Activated naive CD8-positive, alpha-beta T cell treated with anti-CD3 and anti-CD28 coated beads, Interleukin-2, amount 50 U/mL, for 24 hours (primary cell): Measurements from ENCODE around the gene LGALS7.
"Not testable (repeated sequence)": the region's sequence is repeated elsewhere in the genome, so short reads cannot be mapped to it uniquely, and the experiment has no call there.

ENCODE experiments used
- ATAC-seq: fragments of 150-1000 bp; cut with Tn5 transposase; one replicate; pipeline ENCODE4 v1.10.0; 2021
- DNase-seq: peaks from one replicate; pipeline ENCODE4 v3.0.0; 2021
- H3K27ac Mint-ChIP-seq: one replicate; pipeline ENCODE4 v1.8.0; 2021; ENCODE audit warnings: mild to moderate bottlenecking, mixed read lengths
- H3K27me3 Mint-ChIP-seq: one replicate; pipeline ENCODE4 v1.8.0; 2021; ENCODE audit warnings: mixed read lengths
- H3K36me3 Mint-ChIP-seq: one replicate; pipeline ENCODE4 v1.8.0; 2021; ENCODE audit warnings: low read depth, mixed read lengths
- H3K4me1 Mint-ChIP-seq: one replicate; pipeline ENCODE4 v1.8.0; 2021; ENCODE audit warnings: mixed read lengths
- H3K4me3 Mint-ChIP-seq: one replicate; pipeline ENCODE4 v1.8.0; 2021; ENCODE audit warnings: mild to moderate bottlenecking, moderate library complexity, mixed read lengths
- H3K9me3 Mint-ChIP-seq: one replicate; pipeline ENCODE4 v1.8.0; 2021; ENCODE audit warnings: mixed read lengths

The LGALS7 gene

DNA sequence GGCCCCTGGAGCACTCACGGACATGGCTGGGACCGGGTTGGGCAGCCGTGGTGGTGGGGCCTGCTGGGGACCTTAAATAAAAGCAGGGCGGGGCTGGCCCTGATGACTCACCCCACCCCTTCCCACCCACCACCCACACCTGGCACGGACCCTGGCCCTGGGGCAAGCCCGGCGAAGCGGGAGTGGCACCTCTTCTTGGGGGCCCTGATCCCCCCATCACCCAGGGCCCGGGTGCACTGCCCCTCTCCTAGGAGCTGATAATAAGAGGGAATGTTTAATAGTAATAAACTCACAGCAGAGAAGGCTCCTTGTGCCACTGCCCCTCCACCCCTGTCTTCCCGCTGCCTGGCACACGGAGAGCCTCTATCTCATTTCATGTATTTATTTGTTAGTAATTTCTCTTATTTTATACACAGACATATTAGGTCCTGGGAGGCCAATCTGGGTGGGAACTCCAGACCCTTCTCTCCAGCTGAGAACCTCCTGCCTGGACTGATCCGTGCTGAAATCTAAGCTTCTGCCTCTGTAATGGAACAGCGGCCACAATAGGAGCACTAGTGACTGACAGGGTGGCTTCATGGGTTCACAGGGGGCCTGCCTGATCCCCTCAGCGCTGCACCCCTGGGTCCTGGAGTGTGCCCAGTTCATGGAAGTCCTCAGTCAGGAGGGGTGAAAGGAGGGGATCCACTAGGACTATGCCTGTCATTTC is at the start of gene LGALS7:
TSS of gene LGALS7 (minus strand) at position 49 of the 709 bp plus-strand sequence. CDS start at position 24, 25 bp downstream.
- Mint-ChIP-seq H3K27ac (no peak within 1 kb of the TSS), H3K36me3 (no peaks in the 10 kb centered on the region), H3K9me3 (no peaks in the 10 kb centered on the region), H3K4me3 (no peak within 1 kb of the TSS), H3K27me3 (no peaks in the 10 kb centered on the region), H3K4me1 (peaks cover 5% of the 10 kb centered on the region)
- DNase-seq, result no peak
- ATAC-seq, result no peak

DNA sequence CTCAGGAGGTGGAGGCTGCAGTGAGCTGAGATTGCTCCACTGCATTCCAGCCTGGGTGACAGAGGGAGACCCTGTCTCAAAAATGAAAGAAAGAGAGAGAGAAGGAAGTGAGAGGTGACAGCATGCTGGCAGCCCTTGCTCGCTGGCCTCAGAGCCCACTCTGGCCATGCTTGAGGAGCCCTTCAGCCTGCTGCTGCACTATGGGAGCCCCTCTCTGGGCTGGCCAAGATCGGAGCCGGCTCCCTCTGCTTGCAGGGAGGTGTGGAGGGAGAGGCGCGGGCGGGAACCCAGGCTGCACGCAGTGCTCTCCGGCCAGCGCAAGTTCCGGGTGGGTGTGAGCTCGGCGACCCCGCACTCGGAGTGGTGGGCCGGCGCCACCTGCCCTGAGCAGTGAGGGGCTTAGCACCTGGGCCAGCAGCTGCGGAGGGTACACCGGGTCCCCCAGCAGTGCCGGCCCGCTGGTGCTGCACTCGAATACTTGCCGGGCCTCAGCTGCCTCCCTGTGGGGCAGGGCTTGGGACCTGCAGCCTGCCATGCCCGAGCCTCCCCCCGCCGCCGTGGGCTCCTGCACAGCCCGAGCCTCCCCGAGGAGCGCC is 48.0 kb upstream of the LGALS7 start:
- not testable (repeated sequence) for H3K27ac Mint-ChIP-seq, H3K4me1 Mint-ChIP-seq

GRCh38 chr19:38819231-38819920 is 46.1 kb upstream of the LGALS7 start:
- DNase-seq, result no peak
- no peak overlapping the region for H3K4me3 Mint-ChIP-seq
- no peaks in the 10 kb centered on the region for H3K9me3 Mint-ChIP-seq
- no peak for ATAC-seq
- H3K27me3 Mint-ChIP-seq, result no peaks in the 10 kb centered on the region
- H3K27ac Mint-ChIP-seq, result no peak overlapping the region
- H3K4me1 Mint-ChIP-seq, result peaks cover 2% of the 10 kb centered on the region
- H3K36me3 Mint-ChIP-seq, result peaks cover 23% of the 10 kb centered on the region

More for the DNA sequence above, 48.0 kb upstream of the LGALS7 start:
- ATAC-seq, DNase-seq, H3K4me3 Mint-ChIP-seq, H3K27me3 Mint-ChIP-seq, H3K9me3 Mint-ChIP-seq: not testable (repeated sequence)
- peaks cover 17% of the 10 kb centered on the region for H3K36me3 Mint-ChIP-seq

DNA sequence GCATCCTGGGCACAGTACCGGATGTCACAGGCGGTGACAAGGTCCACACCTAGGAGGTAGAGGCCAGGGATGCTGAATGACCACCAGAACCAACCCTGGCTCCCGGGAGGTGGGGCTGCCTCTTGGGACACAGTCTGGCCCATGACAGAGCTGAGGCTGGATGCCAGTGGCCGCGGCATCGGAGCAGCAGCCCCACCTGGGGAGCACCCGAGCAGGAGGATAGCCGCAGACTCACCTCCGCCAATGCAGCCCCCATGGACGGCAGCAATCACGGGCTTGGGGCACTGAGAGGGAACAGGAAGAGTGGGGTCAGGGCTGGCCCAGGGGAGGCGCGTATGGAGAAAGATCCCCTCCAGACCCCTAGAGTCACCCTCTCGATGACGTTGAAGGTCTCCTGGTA is 43.8 kb upstream of the LGALS7 start:
- ATAC-seq (no peak), DNase-seq (no peak)

DNA sequence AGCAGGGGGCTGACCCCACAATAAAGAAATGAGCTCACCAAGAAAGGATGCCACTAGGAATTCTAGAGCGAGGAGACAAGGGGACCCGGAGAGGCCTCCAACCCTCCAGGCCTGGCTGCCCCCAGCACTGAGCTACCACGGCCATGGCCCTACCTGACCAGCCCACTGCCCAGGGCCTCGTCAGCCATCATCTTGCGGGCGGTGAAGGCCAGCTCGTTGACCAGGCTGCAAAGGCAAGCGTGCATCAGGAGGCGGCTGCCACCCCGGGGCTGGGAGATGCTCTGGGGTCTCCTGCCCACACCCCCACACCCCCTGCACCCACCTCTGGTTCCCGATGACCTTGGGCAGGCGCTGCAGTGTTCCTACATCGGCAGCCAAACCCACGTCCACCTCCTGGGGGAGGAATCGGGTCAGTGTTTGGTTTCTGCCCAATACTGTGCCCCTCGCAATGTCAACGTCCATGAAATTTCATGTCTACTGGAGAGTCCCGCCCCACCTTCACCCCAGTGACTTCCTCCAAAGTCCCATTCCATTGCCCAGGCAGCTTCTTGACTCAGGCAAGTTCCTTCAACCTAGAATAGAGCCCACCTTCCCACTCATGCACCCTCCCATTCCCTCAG is 42.9 kb upstream of the LGALS7 start:
- Mint-ChIP-seq H3K36me3 (peaks cover 7% of the 10 kb centered on the region), H3K9me3 (no peaks in the 10 kb centered on the region), H3K4me1 (peaks cover 2% of the 10 kb centered on the region), H3K4me3 (no peak overlapping the region), H3K27me3 (no peaks in the 10 kb centered on the region), H3K27ac (no peak overlapping the region)
- ATAC-seq, result no peak
- DNase-seq, result no peak

More for the DNA sequence above, 43.8 kb upstream of the LGALS7 start:
- H3K27ac Mint-ChIP-seq, result no peak overlapping the region
- H3K4me1 Mint-ChIP-seq, result peaks cover 2% of the 10 kb centered on the region
- H3K4me3 Mint-ChIP-seq, result no peak overlapping the region
- H3K27me3 Mint-ChIP-seq, result no peaks in the 10 kb centered on the region
- peaks cover 11% of the 10 kb centered on the region for H3K36me3 Mint-ChIP-seq
- no peaks in the 10 kb centered on the region for H3K9me3 Mint-ChIP-seq

GRCh38 chr19:38815059-38816001 is 42.0 kb upstream of the LGALS7 start:
- no peak overlapping the region for H3K27ac Mint-ChIP-seq
- no peak overlapping the region for H3K4me3 Mint-ChIP-seq
- peaks cover 7% of the 10 kb centered on the region for H3K36me3 Mint-ChIP-seq
- H3K9me3 Mint-ChIP-seq, result no peaks in the 10 kb centered on the region
- DNase-seq, result no peak
- no peak for ATAC-seq
- H3K4me1 Mint-ChIP-seq, result peaks cover 2% of the 10 kb centered on the region
- no peaks in the 10 kb centered on the region for H3K27me3 Mint-ChIP-seq

GRCh38 chr19:38813932-38814331 is 40.6 kb upstream of the LGALS7 start:
- not testable (repeated sequence) for H3K27ac Mint-ChIP-seq, H3K4me3 Mint-ChIP-seq, H3K9me3 Mint-ChIP-seq, H3K27me3 Mint-ChIP-seq, H3K4me1 Mint-ChIP-seq, ATAC-seq, DNase-seq, H3K36me3 Mint-ChIP-seq

- no peak overlapping the region for H3K4me3 Mint-ChIP-seq
- no peaks in the 10 kb centered on the region for H3K4me1 Mint-ChIP-seq
- DNase-seq (no peak), ATAC-seq (no peak)
- H3K27ac Mint-ChIP-seq, result no peak overlapping the region
- no peaks in the 10 kb centered on the region for H3K9me3 Mint-ChIP-seq
- no peaks in the 10 kb centered on the region for H3K27me3 Mint-ChIP-seq
- peaks cover 7% of the 10 kb centered on the region for H3K36me3 Mint-ChIP-seq
These were observed 40.0 kb upstream of the LGALS7 start for GRCh38 chr19:38813323-38813722.

DNA sequence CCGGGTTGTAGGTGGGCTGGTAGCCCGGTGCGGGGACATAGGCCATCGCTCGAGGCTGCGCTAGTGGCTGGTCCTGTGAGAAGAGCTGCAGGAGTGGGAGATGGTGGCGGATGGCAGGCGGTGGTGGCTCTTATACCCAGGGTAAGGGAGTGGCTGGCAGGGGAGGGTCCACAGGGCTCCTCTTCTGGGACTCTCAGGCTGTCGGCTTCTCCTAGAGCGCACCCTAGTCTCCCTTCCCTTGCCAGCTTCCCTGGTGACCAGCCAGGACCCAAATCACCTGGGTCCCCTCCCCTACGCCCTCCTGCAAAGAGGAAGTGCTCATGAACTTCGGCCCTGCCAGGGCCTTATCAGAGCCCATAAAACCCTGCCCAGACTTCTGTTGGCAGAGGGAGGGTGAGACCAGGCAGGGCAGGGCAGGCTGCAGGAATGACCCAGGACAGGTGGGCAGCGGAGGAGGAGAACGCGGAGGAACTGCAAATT is 39.6 kb upstream of the LGALS7 start, which contains the start of gene LGALS4:
TSS of gene LGALS4 (minus strand) at position 105 of the 480 bp plus-strand sequence. CDS start at position 46, 59 bp downstream.
- no peaks in the 10 kb centered on the region for H3K4me1 Mint-ChIP-seq
- ATAC-seq (no peak), DNase-seq (no peak)
- no peaks in the 10 kb centered on the region for H3K9me3 Mint-ChIP-seq
- H3K27ac Mint-ChIP-seq, result no peak within 1 kb of the TSS
- H3K4me3 Mint-ChIP-seq, result no peak within 1 kb of the TSS
- no peaks in the 10 kb centered on the region for H3K27me3 Mint-ChIP-seq
- peaks cover 7% of the 10 kb centered on the region for H3K36me3 Mint-ChIP-seq

DNA sequence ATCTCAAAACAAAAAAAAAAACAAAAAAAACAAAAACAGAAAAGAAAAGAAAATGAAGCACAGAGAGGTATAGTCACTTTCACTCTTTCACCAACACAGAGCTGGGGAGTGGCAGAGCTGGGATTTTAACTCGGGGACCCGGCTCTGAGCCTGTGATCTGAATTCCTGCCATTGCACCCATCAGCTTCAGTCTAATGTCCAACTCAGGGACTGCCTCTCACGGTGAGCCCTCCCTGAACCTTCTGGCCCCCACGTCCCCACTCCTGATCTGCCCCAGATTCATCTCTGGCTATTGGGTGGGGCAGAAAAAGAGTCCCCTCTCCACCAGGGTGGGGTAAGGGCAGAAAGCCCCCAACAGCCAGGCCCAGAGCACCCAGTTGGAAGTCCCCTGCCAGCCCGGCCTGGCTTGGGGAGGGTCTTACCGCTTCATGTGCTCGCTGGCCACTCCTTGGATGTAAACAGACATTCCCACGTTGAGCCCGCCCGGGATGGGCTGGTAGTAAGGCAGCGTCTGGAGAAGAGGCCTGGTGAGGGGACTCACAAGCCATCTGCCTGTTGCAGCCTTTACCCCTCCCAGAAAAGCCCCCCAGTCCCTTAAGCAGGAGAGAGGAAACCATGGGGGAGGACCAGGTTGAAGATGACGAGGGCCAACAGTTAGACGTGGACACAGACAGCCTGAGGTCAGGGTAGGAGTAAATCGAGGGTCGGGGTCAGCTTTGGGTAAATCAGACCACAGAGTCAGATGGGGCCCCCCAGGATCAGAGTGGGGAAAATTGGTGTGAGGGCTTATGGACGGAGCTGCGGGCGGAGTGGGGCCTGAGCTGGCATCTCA is 38.9 kb upstream of the LGALS7 start:
- Mint-ChIP-seq H3K36me3 (peaks cover 7% of the 10 kb centered on the region), H3K9me3 (no peaks in the 10 kb centered on the region), H3K4me3 (no peak overlapping the region), H3K27ac (no peak overlapping the region), H3K4me1 (no peaks in the 10 kb centered on the region), H3K27me3 (no peaks in the 10 kb centered on the region)
- DNase-seq (no peak), ATAC-seq (no peak)

- Mint-ChIP-seq H3K4me1 (peaks cover 4% of the 10 kb centered on the region), H3K4me3 (no peak overlapping the region), H3K27me3 (no peaks in the 10 kb centered on the region), H3K36me3 (no peaks in the 10 kb centered on the region), H3K27ac (no peak overlapping the region), H3K9me3 (no peaks in the 10 kb centered on the region)
- ATAC-seq (no peak), DNase-seq (no peak)
These were observed 36.4 kb upstream of the LGALS7 start for GRCh38 chr19:38809592-38810252.

DNA sequence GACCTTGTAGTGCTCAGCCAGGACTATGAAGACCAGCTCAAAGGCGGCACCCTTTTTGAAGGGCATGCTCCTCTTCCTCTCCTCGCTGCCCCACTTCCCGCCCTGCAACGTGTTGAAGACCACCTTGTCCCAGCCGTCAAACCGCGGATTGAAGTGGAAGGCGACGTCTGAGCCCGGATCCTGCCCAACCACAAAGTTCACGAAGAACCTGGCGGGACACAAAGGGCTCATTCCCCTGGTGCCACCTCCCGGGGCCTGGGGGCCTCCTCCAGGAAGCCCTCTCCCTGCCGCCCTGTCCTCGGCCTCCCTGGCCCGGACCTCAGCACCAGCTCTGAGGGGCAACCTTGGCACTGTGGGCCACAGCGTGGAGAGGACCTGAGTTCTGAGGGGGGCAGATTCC is 35.4 kb upstream of the LGALS7 start:
- ATAC-seq (no peak), DNase-seq (no peak)
- no peaks in the 10 kb centered on the region for H3K36me3 Mint-ChIP-seq
- H3K27ac Mint-ChIP-seq, result no peak overlapping the region
- no peaks in the 10 kb centered on the region for H3K9me3 Mint-ChIP-seq
- peaks cover 4% of the 10 kb centered on the region for H3K4me1 Mint-ChIP-seq
- H3K27me3 Mint-ChIP-seq, result no peaks in the 10 kb centered on the region
- H3K4me3 Mint-ChIP-seq, result no peak overlapping the region
